Measurements from ENCODE around the gene LRRC3C.

Gene LRRC3C

DNA sequence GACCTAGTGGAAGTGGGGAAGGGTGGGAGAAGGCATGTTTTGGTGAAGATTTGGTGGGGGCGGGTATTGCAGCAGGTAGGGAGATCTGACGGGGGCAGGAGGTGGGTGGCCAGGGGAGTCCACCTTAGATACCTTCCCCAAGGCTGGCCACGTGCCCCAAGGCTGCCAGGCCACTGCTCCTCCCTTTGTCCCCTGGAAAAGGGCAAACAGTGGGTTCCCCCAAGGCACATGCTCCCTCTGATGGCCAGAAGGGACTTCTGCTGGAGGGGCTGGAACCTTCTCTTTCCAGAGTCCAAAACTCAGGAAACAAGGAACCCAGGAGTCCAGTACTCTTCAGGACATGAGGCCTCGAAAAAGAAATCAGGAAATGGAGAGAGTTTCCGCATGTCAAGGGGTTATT lies 46.9 kb downstream of the LRRC3C start:
- no peak for DNase-seq (ENCODE audit: low read depth in 1 of 2, low spot score in 1 of 2)

- no peak for DNase-seq (ENCODE audit: low read depth in 1 of 2, low spot score in 1 of 2)
Measured at GRCh38 chr17:39975801-39976200, 48.3 kb downstream of the LRRC3C start.

GRCh38 chr17:39979016-39979670 lies 51.6 kb downstream of the LRRC3C start:
- DNase-seq (ENCODE audit: low read depth in 1 of 2, low spot score in 1 of 2) = no peak

DNA sequence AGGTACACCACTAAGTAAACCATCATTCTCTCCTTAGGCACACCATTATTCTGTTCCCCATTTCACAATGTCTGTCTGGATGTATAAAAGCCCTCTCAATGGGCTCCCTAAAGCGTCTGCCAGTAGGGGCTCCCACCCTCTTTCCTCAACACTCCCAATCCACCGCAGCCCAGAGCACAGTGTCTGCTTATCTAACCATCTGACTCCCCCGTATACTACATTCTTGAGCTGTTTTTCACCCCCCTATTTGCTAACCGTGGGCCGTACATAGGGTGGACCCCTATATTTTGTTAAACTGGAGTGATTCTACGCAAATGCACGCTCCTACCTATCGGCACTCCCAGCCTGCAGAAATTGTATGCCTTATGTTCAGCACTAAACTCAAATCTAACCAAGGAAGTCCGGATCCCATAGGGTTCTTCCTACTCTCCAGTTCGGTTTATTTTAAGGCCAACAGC lies 52.4 kb downstream of the LRRC3C start:
- DNase-seq (ENCODE audit: low read depth in 1 of 2, low spot score in 1 of 2) = no peak

- DNase-seq (ENCODE audit: low read depth in 1 of 2, low spot score in 1 of 2) = peak; percentile 93 to 95
Measured at GRCh38 chr17:39980351-39981206, 53.0 kb downstream of the LRRC3C start, which contains the start of gene PSMD3. PSMD3 (plus strand) TSS chr17:39980807; CDS start chr17:39980971, 164 bp downstream.

DNA sequence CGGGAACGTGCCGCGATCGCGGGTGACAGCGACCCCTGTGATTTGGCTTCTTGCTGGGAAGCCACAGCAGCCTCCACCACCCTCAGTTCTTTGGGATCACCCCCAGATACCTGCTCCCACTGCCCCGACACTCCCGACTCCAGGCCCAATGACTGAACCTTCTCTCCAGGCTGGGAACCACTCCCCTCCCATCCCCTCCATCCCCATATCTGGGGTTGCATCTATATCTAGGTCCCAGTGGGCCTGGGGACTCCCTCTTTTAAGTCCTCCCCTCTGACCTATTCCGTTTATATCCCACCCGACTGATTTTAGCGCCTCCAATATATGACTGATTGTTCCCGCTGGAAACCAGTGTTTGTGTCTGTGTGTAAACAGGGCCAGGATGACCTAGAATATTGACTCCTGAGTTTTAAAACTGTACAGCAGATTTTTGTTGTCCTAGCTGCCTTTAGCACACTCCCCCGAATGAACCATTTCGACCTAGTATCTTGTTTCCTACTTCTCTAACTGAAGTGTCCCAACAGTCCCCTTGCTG lies 53.7 kb downstream of the LRRC3C start:
- no peak for DNase-seq (ENCODE audit: low read depth in 1 of 2, low spot score in 1 of 2)

DNA sequence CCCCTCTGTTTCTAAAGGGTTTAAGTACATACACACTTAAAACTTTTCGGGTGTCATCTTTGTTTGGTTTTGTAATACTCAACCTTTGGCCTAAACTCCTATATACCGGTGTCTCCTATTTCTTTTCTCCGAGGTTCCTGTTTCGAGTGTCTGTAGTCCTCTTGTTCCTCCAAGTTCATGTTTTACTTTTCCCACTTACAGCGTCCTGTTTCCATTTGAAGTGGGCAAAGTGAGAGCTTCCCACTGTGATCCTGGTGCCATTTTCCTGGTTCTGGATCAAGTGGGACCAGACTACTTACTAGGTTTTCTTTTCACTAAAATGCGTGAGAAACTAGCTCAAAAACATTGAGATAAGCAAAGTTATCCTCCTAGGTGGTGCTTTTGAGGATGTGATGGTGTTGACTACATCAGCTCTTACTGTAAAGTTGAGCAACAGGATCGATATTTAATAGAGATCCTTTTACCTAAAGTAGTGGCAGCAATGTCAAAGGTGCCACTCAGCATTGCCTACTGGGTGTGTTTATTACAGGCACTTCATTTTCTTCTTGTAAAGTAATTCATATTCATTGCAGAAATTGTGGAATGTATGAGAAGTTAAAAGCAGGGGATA lies 54.3 kb downstream of the LRRC3C start:
- no peak for DNase-seq (ENCODE audit: low read depth in 1 of 2, low spot score in 1 of 2)

- DNase-seq (ENCODE audit: low read depth in 1 of 2, low spot score in 1 of 2) = no peak
Measured at GRCh38 chr17:39988206-39988810, 60.8 kb downstream of the LRRC3C start.

DNA sequence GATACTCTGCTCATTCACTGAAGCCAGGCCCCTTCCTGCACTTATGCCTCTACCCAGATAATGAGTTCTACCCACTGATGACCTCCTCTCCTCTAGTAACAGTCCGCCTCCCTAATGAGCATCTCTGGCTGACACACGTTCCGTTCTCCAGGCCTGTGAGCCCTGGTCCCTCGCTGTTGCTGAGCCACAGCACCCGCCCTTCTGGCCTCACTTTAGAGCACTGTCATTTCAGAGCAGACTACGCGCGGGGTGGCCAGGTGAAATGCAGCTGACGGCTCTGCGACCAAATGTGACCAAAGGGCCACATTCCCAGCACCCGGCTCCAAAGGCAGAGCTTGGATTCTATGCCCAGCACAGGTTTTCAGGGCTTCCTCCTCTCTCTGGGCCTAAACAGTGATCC lies 66.9 kb downstream of the LRRC3C start:
- DNase-seq (ENCODE audit: low read depth in 1 of 2, low spot score in 1 of 2) = no peak
